Measurements from ENCODE around the gene GRAMD2A.

Gene GRAMD2A

DNA sequence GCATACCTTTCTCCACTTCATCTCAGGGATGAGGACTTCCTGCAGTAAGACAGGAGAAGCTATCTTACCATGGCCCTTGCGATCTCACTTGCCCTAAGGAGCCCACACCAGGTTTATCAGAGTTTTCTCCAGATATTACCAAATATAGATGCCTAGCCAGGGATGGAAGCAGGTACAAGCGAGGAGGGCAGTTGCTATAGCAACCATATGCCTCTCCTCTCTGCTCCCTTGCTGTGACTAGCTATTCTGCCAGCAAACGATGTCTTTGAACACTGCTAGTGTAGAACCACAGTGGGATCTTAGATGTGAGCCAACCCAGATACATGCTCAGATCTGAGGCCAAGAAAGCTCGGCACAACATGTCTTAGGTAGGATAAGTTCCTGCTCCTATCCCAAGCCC lies 33.9 kb downstream of the GRAMD2A start:
- no peak for DNase-seq

DNA sequence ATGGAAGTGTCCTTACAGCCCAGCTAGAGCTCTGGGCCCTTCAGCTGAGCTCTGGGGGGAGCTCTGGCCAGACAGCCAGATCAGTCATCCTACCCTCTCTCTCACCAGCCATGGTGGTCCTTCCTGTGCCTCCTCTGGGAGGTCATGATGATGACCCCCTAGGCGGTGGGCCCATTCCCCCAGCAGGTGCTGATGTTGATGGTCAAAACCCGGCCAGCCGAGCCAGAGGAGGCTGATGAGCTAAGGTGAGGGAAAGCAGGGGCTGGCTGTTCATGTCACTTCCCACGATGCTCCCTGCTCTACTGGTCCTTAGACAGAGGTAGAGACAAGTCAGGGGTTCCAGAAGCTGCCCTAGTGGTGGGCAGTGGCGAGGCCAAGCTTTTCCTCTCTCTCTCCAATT lies 35.0 kb downstream of the GRAMD2A start:
- no peak for DNase-seq

DNA sequence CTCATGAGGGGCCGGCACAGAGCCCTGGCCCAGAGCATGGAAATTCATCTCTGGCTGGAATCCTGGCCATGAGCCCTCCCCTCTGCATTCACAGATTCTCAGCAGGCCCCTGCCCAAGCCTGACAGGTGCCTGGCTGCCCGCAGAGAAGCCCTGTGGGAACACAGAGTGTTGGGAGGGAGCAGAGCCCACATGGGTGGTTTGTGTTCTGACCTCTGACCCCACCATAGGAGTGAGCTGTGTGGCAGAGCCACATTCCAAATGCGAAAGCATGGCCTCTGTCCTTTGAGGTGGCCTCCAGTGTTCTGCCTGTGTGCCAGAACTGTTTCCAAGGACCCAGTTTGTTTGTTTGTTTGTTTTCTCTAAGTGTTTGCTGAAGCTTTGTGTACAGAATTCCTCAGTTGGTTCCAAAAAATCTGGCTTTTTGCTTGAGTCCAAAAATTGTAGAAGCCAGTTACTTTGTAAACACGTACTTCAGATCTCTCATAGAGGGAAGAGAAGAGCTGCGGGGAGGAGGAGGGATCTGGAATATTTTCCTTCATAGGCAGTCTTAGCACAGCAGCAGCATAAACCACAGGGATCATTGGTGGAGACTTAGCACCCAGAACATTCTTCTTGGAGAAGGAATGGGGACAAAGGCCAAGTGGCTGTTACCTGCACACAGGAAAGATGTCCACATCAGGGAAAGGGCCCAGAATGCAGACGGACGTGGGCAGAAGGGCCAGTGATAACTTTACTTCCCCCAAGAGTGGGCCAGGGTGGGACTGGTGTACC lies 36.0 kb downstream of the GRAMD2A start:
- DNase-seq: no peak

DNA sequence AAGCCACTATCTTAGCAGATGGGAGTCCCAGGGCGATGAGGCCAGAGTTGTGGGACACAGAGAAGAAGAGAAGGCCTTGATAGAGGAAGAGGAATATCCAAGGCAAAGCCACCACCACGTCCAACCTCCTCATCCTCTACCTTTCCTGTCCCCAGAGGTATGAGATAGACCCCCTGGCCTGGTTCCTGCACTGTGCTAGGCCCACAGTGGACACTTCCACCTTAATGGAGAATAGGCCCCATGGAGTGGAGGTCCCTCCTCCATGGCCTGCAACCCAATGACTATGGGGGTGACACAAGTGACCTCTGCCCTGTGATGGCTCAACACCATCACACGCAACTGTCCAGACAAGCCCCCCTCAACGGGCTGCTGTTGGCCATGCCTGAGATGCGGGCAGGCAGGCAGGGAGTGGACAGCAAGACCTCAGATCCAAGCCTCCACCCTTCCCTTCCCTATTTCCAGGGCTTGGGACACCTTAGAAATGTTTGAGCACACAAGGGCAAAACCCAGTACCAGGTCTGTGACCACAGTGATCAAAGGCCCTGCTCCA lies 36.8 kb downstream of the GRAMD2A start:
- no peak for DNase-seq

DNA sequence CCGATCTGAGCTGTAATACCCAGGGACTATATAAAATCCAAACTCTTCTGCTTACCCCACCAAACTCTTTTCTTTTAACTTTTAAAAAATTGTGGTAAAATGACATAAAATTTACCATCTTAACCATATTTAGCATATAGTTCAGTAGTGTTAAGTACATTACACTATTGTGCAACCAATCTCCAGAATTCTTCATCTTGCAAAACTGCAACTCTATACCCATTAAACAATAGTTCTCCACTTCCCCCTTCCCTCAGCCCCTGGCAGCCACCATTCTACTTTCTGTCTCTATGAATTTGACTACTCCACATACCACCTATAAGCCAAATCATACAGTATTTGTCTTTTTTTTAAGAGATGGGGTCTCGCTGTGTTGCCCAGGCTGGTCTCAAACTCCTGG lies 40.7 kb downstream of the GRAMD2A start:
- no peak for DNase-seq

DNA sequence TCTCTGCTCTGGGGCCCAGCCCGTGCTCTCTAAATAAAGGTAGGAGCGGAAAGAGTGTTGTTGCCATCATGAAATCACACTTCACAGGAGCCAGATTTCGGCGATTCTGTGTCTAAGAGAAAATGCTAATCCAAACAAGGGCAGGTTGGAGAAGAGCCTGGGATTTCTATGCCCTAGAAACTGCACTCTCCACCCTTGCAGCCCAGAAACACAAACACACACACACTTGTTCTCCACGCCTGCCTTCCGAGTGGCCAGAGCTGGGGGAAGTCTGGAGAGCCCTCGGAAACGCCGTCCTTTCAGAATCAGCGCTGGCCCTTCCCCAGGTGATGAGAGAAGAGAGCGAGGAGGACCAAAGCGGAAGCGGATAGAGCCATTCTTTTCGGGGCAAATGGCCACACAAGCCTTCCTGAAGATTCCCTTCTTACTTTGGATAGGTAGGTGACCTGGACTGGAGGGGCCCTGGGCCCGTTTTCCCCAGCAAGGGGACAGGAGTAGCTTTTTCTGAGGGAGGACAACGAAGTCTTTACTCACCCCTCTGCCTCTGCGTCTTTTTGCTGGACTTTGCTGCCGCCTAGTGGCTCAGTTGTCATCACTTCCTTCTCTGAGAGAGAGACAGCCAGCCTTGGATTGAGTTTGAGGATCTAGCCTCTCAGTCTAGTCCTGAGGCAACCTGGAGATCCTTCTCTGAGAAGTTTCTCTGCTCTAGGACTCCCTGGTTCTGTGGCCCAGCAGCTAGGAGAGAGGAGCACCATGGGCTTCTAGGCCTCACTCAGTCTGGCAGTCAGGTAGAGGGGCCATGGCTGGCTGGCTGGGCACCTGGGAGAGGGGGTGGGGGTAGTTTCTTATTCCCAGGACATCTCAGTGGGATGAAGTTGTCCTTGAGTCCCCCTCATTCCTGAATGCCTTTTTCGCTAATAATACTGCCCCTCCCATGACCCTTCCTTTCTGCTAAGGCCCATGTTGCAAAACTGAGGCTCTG lies 41.7 kb downstream of the GRAMD2A start:
- peak; percentile 83 for DNase-seq

DNA sequence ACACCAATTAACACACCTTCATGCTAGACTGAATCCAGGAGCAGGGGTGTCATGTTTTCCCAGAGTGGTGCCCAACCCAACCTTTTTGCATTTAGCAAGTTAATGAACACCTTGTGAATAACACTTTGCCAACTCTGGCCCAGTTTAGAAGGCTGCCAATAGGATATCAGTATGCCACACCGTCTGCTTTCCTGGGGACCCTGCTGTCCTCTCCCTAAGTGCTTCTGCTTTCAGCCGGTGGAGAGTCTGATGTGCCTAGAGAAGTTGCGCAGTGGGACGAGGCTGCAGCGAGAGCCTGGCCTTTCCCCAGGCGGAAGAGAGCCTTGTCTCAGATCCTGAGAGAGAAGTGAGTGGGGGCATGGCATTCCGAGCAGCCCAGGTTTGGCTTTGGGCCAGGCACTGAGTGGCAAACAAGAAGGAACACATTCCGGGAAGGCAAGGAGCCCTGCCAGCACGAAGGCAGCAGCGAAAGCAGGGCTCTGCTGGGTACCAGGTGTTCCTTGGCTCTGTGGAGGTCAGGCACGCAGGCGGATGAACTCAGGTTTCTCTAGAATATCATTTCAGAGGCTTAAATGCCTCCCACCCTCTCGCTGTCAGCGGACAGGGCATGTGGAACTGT lies 42.5 kb downstream of the GRAMD2A start:
- DNase-seq: no peak

DNA sequence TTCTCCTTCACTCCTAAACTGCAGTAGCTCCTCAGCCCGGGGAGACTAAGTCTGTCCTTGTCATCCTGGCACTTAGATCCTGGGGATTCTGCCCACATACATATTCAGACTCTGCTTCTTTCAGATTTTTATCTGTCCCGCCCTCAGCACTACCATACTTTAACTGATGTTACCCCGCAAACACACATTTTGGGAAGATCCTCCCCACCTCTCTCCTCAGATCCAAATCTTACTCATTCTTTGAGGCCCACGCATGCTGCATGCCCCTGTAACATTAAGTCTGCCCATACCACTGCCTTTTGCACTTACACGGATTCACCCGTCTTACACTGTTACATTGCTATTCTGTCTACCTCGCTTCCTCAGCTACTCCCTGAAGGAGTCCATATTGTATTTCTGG lies 43.3 kb downstream of the GRAMD2A start:
- no peak for DNase-seq

DNA sequence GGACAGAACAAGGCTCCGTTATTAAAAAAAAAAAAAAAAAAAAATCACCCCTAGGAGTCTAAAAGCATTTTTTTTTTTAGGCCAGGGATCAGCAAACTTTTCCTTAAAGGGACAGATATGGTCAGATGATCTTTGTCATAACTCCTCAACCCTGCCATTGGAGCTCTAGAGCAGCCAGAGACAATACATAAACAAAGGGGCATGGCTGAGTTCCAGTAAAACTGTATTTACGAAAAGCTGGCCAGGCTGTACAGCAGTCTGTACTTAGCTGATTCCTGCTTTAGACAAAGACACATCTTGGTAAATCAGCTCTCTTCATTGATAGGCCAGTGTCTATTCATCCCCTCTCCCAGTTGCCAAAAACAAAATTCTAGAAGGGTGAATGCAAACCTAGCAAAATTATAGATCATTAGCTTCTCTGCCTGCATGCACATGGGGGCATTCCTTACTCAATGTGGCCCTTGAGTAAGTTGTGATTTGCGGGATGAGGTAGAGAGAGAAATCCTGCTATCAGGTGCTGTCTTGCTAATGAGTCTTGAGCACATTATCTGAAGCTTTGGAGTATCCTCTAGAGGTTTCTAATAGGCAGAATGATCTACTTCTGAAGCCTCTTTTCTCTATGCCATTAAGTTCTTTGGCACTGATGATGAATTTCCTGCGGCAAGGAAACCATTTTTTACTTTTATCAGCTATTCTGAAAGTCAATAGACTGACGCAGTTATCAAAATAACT lies 44.2 kb downstream of the GRAMD2A start:
- no peak for DNase-seq

DNA sequence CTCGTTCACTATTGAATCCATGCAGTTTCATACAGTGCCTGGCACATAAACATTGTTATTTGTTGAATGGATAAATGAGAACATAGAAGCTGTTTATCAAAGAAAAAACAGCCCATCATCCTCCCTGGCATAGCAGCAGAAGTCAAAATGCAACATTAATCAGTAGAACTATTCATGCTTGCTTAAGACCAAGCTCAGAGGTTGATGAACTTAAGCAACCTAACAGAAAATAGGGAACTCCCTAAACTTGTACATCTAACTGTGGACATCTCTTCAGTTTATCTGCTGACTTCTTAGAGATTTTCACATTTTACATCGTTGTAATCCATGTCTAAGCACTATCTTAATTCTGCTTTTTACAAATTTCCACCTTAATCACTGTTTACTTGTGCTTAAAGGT lies 50.2 kb downstream of the GRAMD2A start:
- DNase-seq: no peak

DNA sequence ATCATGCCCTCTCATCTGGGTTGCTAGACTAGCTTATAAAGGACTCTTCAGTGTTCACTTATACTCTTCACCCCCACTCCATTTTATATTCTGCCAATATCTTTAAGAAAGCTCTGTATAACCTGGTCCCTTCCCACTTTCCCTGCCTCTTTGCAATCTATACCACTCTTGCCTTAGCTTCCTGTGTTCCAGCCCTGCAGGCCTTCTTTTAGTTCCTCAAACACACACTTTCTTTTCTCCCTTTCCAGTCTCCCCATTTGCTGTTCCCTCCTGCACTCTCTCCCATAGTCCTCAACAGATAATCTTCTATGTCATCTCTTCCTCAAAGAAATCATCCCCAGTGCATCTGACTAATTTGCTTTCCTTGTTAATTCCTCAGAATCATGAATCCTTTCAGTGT lies 50.7 kb downstream of the GRAMD2A start:
- no peak for DNase-seq

DNA sequence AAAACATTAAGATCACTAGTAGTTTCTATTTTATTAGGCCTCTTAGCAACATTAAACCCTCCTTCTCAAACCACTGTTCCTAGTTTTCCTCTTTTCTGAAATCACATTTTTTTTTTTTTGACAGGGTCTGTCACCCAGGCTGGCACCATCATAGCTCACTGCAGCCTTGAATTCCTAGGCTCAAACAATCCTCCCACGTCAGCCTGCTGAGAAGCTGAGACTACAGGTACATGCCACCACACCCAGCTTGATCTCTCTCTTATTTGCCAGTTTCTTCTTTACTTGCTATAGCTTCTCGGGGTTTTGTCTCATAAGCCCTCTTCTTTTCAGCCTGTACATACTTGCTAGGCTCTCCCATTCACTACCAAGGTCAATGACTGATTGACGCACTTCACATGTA lies 51.4 kb downstream of the GRAMD2A start:
- no peak for DNase-seq

DNA sequence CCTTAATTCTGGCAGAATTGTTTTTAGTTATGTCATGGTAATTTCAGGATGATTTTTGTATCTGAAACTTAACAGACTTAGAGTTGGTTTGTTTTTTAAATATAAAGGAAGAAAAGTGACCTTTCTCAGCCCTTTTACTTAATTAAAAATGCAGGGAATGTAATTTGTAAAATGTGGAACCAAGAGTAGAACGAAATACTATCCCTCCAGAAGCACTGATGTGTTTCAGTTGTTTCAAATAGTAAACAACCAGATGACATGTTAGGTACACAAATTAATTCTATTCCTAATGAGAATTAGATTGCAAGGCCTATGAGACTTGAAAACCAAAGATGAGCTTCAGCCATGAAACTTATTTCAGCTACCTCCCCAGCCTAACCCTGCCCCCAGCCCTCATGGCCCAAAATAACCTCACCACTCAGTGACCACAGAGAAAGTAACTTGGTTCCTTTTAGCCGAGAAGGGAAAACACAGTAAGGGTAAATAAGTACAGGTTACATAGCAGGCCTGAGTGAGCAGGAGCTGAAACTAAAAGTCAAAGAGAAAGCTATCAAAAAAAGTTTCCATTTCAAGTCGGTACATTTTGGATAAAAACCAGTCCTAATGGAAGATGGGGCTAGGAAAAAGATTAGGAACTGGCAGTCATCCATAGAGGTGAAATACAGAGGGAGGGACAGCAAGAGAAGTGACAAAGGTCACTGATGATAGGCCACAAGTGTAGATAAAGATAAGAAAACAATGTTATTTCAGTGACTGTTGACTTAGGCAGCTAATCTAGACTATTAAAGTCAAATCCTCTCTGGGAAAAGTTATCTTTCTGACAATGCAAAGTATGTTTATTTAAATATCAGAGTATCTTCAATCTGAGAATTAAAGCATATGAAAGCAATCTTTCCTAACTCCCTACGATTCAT lies 56.2 kb downstream of the GRAMD2A start:
- no peak for DNase-seq

DNA sequence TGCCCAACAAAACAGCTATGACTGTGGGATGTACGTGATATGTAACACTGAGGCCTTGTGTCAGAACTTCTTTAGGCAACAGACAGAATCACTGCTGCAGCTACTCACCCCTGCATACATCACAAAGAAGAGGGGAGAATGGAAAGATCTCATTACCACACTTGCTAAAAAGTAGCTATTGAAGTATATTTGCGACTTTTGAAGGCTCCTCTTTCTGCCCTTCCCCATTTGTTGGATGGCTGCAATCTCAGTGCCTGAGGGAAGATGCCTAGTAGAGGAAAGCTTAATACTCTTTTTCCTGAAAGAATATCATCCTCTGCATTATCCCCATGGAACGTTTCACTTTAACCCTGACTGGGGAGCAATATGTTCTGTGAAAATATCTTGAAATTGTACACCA lies 57.5 kb downstream of the GRAMD2A start:
- no peak for DNase-seq

DNA sequence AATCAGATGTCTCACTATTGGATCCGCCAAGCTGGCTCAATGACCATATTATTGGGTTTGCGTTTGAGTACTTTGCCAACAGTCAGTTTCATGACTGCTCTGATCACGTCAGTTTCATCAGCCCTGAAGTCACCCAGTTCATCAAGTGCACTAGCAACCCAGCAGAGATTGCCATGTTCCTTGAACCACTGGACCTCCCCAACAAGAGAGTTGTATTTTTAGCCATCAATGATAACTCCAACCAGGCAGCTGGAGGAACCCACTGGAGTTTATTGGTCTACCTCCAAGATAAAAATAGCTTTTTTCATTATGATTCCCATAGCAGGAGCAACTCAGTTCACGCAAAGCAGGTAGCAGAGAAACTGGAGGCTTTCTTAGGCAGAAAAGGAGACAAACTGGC lies 57.9 kb downstream of the GRAMD2A start:
- no peak for DNase-seq

DNA sequence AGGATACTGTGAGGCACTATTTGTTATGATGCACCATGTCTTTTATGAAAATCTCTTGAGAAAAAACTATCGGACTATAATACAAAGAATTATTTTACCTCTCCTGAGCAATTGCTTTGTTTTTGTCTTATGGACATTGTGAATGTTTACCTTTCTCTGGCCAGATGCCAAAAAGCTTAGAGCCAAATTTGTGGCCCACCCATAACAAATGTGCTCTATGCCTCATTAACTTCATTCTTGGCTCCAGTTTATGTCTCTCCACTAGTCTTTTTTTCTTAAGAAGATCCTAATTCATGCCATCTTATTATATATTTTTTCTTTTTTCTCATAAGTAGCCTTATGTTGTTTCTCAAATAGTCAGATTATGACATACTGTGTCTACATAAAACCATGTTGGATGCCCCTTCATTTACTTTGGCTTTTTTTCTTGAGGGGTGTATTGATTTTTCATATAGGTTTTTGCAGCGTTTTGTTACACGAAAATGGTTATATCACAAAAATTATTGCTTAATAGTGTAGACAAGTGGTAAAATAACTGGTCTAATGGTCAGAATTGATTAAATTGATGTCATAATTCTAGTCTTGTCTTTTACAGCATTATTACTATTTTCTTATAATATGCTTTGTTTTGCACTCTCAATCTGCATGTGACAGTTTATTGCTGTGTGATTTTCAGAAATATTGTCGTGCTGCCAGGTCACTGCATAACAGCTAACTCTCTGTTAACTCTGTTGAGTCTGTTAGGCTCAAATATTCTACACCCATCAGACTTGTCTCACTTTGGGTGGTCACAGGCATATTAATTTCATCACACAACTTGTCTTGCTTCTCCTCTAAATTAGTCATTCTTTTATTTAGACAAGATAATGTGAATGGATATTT lies 61.2 kb downstream of the GRAMD2A start:
- DNase-seq: no peak

DNA sequence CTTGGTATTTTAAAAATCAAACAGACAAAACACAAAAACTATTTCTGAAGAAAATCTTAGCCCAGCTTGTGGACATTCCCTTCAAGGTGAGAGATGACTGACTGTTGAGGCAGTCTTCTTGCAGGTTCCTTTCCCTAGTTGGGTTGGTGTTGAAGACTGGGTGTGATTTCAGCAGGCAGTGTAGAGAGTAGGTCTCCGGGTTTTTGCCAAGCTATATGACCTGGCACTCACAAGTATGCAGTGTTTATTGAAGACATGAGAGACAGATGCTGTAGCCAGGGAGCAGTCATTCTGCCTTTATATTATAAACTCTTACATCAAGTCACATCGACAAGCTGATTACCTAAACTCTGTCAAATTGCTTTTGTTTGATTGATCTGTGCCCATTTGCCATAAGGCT lies 61.9 kb downstream of the GRAMD2A start:
- DNase-seq: no peak

DNA sequence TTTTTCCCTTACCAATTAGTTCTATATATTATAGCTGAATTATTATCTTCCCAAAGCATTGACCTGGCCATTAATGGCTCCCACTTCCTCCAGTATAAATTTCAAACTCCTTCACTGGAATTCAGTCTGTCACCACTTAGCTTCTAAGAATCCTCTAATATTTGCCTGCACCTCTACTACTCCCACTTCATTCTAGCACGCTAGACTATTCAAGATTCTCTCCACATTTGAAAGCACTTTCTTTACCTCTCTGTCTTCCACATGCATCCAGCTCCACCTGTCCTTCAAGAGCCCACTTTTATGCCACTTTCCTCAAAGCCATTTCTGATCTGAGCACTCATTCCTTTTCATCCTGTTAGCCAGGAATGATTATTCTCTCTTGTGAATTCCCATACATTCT lies 64.4 kb downstream of the GRAMD2A start:
- no peak for DNase-seq

DNA sequence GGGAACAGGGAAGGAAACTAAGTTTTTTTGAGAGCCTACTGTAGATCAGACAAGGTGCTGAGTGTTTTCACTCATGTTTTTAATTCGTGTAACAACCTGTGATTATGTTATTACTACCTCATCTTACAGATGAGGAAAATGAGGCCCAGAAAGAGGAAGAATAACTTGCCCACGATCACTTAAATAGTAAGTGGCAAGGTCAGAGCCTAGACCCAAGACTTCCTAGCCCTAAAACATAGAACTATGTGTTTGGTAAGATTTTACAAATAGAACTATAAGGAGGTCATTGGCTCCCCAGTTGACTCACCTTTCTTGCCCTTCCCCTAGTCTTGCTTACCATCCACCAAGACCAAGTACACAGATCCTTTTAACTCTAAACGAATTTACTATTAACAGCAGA lies 65.7 kb downstream of the GRAMD2A start:
- no peak for DNase-seq

DNA sequence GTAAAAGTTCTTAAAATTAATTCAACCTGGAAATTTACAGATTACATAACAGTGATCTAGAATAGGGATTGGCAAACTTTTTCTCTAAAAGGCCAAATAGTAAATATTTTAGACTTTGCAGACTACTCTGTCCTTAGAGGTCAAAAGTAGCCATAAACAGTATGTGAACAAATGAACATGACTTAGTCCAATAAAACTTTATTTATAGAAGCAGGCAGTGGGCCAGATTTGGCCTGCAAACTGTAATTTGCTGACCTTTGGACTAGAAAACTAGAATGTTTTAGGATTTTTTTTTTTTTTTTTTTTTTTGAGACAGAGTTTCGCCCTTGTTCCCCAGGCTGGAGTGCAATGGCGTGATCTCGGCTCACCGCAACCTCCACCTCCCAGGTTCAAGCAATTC lies 67.3 kb downstream of the GRAMD2A start:
- no peak for DNase-seq

DNA sequence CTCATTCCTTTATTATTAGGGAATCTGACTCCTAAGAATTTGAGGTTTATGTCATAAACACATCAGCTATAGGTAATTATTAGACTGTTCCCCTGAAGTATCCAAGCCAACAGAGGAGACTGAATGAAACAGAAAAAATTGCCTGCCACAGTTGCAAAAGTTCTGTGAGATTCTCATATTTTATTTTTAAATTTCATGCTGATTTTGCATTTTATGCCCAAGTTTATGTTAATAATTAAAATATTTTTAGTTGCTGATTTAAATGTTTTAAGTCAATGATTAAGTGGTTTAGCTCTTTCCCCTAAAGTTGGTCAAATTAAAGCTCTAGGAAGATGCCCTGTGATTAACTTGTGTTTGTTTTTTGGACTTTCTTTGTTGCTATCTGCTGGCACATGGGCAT lies 69.2 kb downstream of the GRAMD2A start:
- DNase-seq: no peak
